HG02642 (cell line): ENCODE data around the gene ADCY9.
"Not testable (repeated sequence)": the region's sequence is repeated elsewhere in the genome, so short reads cannot be mapped to it uniquely, and the experiment has no call there.

ENCODE experiments used
- ATAC-seq: cut with Tn5 transposase; IDR thresholded peaks from one replicate; pipeline ENCODE4 v1.9.1; 2021; ENCODE audit warnings: mild to moderate bottlenecking; ENCODE audit not compliant: unreplicated experiment, poor library complexity

Gene ADCY9

GRCh38 chr16:4042581-4042980, 73.7 kb downstream of the ADCY9 start:
- no peak for ATAC-seq

DNA sequence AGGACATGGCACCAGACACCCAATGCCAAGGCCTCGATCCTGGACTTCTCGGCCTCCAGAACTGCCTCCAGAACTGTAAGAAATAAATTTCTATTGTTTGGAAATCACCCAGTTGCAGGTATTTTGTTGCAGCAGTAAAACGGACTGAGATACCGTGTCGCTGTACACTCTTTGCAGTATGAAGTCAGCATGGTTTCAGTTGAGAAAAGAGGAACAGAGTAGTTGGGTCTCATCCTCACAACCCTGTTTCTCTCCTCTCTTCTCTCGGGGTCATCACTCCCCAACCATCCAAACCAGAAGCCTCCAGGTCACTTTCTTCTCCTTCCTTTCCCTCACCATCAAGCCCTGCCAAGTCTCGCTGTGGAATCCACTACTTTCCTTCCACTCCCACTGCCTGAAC, 77.8 kb downstream of the ADCY9 start:
- no peak for ATAC-seq

DNA sequence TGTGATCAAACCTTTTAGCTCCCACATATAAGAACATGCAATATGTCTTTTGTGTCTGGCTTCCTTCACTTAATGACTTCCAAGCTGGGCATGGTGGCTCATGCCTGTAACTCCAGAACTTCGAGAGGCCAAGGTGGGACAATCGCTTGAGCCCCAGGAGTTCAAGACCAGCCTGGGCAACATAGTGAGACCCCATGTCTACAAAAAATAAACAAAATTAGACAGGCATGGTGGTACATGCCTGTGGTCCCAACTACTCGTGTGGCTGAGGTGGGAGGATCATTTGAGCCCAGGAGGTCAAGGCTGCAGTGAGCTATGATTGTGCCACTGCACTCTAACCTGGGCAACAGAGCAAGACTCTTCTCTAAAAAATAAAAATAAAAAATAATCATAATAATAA, 79.3 kb downstream of the ADCY9 start:
- ATAC-seq, result not testable (repeated sequence)

DNA sequence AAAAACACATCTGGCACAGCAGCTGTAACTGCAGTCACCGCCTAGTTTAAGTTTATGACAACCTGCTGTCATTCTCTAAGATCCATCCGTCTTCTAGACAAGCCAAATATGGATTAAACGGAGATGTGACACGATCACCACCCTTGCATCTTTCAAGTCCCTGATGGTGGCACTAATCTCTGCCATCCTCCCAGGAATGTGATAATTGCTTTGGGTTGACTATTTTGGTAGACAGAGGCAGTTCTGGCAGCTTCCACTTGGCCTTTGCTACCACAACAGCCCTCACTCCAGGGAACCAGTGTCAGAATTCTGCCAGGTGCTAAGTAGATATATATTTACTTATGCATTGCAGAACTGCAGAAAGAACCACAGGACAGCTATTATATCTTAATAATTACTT, 81.3 kb downstream of the ADCY9 start:
- no peak for ATAC-seq

DNA sequence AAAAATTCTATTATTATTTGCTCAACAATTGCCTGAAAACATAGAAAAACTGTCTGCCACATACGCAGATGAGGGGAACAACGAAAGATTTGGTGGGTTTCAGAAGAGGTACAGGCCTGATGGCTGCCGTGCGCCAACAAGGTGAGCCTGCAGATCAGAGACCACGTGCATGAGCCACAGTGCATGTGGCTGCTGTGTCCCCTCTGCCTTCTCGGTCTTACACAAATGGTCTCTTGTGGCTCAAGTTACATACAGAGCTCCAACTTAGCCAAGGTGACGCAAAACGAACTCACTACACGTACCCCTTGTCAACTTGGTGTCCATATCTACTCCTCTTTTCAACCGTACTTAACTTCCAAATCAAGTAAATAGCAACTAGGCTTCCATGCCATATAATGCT, 82.3 kb downstream of the ADCY9 start:
- no peak for ATAC-seq

GRCh38 chr16:4032768-4033167, 83.5 kb downstream of the ADCY9 start:
- ATAC-seq, result no peak

GRCh38 chr16:4028144-4028543, 88.1 kb downstream of the ADCY9 start:
- ATAC-seq, result no peak

DNA sequence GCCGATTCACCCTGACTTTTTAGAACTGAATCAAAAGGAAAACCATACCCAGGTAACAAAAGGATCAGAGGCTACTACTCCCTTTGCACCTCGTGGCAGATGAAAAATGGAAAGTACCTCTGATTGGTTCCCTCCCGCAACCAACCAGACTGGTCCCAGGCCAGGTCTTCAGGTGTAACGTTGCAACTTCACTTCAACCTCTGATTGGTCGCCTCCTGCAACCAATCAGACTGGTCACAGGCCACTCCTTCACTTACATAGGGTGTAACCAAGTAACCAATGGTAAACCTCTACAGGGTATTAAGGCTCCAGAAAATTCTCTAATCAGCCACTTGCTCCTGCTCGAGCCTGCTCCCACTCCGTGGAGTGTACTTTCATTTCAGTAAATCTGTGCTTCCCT, 89.4 kb downstream of the ADCY9 start:
- no peak for ATAC-seq

DNA sequence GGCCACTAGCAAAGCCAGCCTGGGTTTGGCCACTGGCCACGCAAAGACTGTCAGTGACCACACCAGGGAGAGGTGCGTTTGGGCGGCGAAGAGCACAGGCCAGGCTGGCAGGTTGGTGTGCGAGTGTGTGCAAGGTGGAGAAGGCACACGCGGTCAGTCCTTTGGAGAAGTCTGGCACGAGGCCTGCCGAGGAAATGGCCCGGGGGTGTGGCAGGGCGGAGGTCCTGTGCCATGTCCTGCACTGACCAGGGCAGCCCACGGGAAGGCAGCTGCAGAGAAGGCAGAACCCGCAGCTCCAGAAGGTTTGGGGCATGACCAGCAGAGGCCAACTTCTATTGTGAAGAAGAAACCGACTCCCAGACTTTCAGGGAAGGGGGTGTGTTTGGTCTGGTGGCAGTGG, 90.8 kb downstream of the ADCY9 start:
- no peak for ATAC-seq

- ATAC-seq, result no peak
Observed at GRCh38 chr16:4021916-4022315, 94.3 kb downstream of the ADCY9 start.

- no peak for ATAC-seq
Observed at GRCh38 chr16:4021070-4021779, 95.0 kb downstream of the ADCY9 start.

DNA sequence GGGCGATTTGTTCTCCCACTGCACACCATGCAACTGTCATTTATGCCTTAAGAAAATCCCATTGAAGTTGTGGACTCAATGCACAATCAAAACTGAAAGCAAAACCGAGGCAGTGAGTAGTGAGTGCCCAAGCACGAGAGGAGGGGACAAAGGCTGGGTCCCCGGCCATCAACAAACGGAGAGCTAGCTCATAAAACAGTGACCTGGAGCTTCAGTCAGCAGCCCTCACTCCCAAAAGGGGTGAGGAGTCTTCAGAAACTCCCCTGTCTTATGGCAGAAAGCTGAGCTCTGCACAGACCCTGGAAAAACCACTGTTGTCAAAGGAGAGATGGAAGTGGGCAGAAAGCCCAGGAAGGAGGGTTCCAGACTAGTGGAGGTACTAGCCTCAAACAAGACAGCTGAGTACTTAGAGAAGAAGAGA, 96.9 kb downstream of the ADCY9 start:
- no peak for ATAC-seq

- no peak for ATAC-seq
Observed at GRCh38 chr16:4018391-4018790, 97.9 kb downstream of the ADCY9 start.

GRCh38 chr16:4017807-4018206, 98.4 kb downstream of the ADCY9 start:
- ATAC-seq, result no peak

DNA sequence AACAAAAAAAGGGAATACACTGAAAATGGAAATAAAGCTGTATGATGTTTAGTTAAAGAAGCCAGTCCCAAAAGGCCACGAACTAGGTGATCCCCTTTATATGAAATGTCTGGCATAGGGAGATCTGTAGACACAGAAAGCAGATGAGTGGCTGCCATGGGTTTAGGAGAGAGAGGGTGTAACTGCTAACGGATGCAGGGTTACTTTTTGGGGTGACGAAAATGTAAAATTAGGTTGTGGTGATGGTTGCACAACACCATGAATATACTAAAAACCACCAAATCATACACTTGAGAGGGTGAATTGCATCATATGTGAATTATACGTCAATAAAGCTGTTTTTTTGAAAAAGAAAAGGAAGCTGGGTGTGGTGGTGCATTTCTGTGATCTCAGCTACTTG, 99.6 kb downstream of the ADCY9 start:
- no peak for ATAC-seq

DNA sequence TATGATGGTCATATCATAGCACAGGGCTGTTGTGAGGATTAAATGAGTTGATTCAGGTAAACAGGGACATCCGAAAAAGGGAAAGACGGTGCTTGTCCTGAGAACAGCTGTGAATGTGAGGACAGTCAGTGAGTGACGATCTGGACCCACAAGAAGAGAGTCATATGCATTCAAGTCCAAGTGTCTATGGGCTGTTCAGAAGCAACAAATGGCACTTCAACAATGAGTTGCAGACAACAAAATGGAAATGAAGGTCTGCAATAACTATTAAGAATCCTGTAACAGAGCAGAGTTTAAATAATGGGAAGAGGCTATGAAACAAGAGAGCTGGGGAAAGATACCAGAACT, 100.3 kb downstream of the ADCY9 start:
- no peak for ATAC-seq

- ATAC-seq, result no peak
Observed at GRCh38 chr16:4015275-4016004, 100.8 kb downstream of the ADCY9 start.

DNA sequence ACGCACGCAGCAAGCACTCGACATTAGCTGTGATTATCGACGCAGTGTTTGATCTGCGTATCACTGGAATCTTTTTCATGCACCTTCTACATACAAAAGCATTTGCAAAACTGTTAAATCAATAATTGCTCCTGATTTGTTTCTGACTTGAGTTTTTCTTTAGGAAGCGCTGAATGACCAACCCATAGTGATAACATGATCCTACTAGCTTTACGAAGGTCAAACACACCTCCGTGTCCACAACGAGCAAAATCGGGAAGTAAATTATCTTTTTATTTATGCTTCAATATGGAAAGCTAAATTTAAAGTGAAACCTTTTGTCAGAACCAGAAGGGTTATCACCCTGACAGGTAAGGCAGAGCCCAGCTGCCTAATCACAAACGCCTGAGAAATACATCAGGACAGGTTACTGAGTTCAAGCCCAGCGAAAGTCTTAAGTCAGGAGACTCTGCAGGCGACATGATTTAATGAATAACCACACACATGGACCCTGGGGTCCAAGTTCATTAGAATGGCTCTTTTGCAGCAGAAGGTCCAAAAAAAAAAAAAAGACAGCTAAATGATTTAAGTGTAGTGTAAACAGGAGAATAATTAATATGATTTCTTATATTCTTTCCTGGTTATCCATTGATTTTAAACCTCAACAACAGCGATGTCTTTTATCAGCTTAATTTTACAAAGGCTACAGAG, 104.2 kb downstream of the ADCY9 start:
- ATAC-seq, result no peak

GRCh38 chr16:4011225-4011939, 104.9 kb downstream of the ADCY9 start:
- ATAC-seq, result no peak

DNA sequence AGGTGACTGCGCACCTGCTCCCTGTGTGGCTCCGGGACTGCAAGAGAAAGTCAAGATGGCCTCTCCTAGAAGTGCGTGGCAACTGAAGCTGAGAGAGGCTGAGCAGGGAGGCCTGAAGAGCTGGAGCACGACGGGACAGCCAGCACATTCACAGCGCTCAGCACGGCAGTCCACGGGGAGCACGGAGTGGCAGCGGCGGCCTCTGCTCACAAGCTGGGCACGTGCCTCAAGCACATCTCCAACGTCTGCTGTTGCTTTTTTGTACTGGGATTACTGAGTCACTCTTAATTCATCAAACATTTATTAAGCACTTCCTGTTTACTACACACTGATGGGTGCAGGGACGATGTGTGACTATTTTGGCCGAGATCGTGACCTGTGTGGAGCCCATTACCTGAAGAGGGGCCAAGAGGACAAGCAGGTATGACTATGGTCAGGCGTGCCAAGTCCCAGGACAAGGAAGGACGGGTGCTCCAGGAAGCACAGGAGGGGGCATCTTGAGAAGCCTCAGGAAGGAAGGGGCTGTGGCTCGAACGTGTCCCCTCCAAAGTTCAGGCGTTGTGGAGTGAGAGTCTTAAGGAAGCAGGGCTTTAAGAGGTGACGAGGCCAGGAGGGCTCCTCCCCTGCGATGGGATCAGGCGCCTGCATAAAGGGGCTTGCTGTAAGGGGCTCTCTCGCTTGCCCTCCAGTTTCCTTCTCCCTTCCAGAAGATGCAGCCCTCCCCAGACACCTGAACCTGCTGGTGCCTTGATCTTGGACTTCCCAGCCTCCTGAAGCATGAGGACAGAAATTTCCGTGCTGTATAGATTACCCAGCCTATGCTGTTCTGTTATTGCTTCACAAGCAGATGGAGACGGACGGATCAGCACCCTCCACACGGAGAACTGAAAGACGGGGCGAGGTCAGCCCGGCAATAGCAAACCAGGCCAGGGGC, 105.8 kb downstream of the ADCY9 start:
- ATAC-seq, result no peak
